Gastroesophageal sphincter (tissue), 4 donors: ENCODE results near the gene CGNL1. TPM values are rescaled to one million over a fixed set of nuclear protein-coding genes. Genes with fewer than 3 reads are reported as not detected.

Experiments
- ATAC-seq: fragments of 150-250 bp; one replicate; pipeline ENCODE4 v1.9.1; 2016; ENCODE audit warnings: mild to moderate bottlenecking, moderate library complexity
- H3K27ac ChIP-seq, 4 donors: fragments of 200-600 bp; sonication (generic) in 3 of 4; 1 replicate in 3 of 4; 2 replicates in 1 of 4; pipeline ENCODE4 v1.5.1; 2016 to 2019
- H3K27me3 ChIP-seq: fragments of 200-600 bp; sonication (generic); one replicate; pipeline ENCODE4 v1.5.1; 2019
- H3K36me3 ChIP-seq, 2 donors: fragments of 200-600 bp; sonication (generic); one replicate each; pipeline ENCODE4 v1.5.1; 2019; ENCODE audit warnings: control low read depth in 1 of 2
- H3K4me1 ChIP-seq, 3 donors: fragments of 200-600 bp; sonication (generic); 1 replicate in 2 of 3; 2 replicates in 1 of 3; pipeline ENCODE4 v1.5.1; 2016 to 2019; ENCODE audit warnings: control low read depth in 2 of 3
- H3K4me3 ChIP-seq, 2 donors: fragments of 200-600 bp; sonication (generic); one replicate each; pipeline ENCODE4 v1.5.1; 2019; ENCODE audit warnings: mild to moderate bottlenecking in 1 of 2, moderate library complexity in 1 of 2
- H3K9me3 ChIP-seq, 3 donors: fragments of 200-600 bp; sonication (generic); one replicate each; pipeline ENCODE4 v1.5.1; 2017 to 2019; ENCODE audit warnings: control low read depth in 2 of 3
- CTCF ChIP-seq, 4 experiments: fragments of 200-600 bp in 2 of 4; fragments of 450-650 bp in 2 of 4; sonication (generic) in 1 of 4; IDR thresholded peaks; one replicate each; pipeline ENCODE4 v1.5.1; 2017 to 2019; ENCODE audit warnings: antibody characterized with exemption in 4 of 4, mild to moderate bottlenecking in 2 of 4, moderate library complexity in 2 of 4
- EP300 ChIP-seq: sonication (generic); formaldehyde crosslinking; IDR thresholded peaks from one replicate; pipeline ENCODE4 v1.6.1; 2017; ENCODE audit warnings: antibody characterized with exemption, mild to moderate bottlenecking
- POLR2A ChIP-seq, 2 donors: fragments of 450-650 bp; IDR thresholded peaks; one replicate each; pipeline ENCODE4 v1.6.1; 2017; ENCODE audit warnings: antibody characterized with exemption in 2 of 2, mild to moderate bottlenecking in 2 of 2, moderate library complexity in 1 of 2
- POLR2AphosphoS5 ChIP-seq: sonication (generic); formaldehyde crosslinking; IDR thresholded peaks from one replicate; pipeline ENCODE4 v1.6.1; 2017; ENCODE audit warnings: antibody characterized with exemption
- WGBS, 2 donors: methylation state at CpG; one replicate each; pipeline ENCODE4 v1.1.5; 2018; ENCODE audit warnings: low coverage in 1 of 2; 5-methylcytosine and 5-hydroxymethylcytosine counted together
- total RNA-seq, 4 donors: library from RNA; depleted of rRNA; stranded (reverse); fragments of >200 nt; gene quantifications; one replicate each; pipeline ENCODE4 v1.1.0, GENCODE V29; 2016

CGNL1 gene
- total RNA-seq, 4 donors from 2014 or later = 8.5 to 36.4 (median 16.7) TPM

GRCh38 chr15:57377478-57377847 is 1.2 kb downstream of the CGNL1 start:
- ATAC-seq = no peak
- no peaks in the 10 kb centered on the region for H3K36me3 ChIP-seq
- peaks cover 0 to 55% (median 0%) of the 10 kb centered on the region in 3 donors for H3K4me1 ChIP-seq
- 44 to 60% methylated on average over 2 to 4 of the region's 4 CpGs for WGBS, 2 donors
- H3K27ac ChIP-seq = peak overlapping the region in 1 of 4 donors; percentile 70
- H3K27me3 ChIP-seq = peaks cover 8% of the 10 kb centered on the region
- peak overlapping the region; percentile 65 to 83 for H3K4me3 ChIP-seq
- no peaks in the 10 kb centered on the region for H3K9me3 ChIP-seq
- TF ChIP-seq POLR2AphosphoS5 (no peak), CTCF (IDR thresholded peaks at IDR 0.05) (no peak)

GRCh38 chr15:57379487-57379886 is 3.2 kb downstream of the CGNL1 start:
- TF ChIP-seq EP300 (no peak), CTCF (IDR thresholded peaks at IDR 0.05) (no peak)
- Histone ChIP-seq H3K4me3 (no peak overlapping the region), H3K27ac (no peak overlapping the region), H3K36me3 (no peaks in the 10 kb centered on the region), H3K9me3 (no peaks in the 10 kb centered on the region), H3K4me1 (peaks cover 0 to 75% (median 3%) of the 10 kb centered on the region in 3 donors), H3K27me3 (peaks cover 8% of the 10 kb centered on the region)
- ATAC-seq = no peak
- WGBS, 2 donors = 48 to 77% methylated on average over 2 to 3 of the region's 3 CpGs

- no peak overlapping the region for H3K4me3 ChIP-seq
- H3K4me1 ChIP-seq = peaks cover 0 to 88% (median 3%) of the 10 kb centered on the region in 3 donors
- TF ChIP-seq POLR2A (IDR thresholded peaks at IDR 0.05) (no peak), CTCF (IDR thresholded peaks at IDR 0.05) (no peak), EP300 (no peak), POLR2AphosphoS5 (no peak)
- no peak for ATAC-seq
- no peaks in the 10 kb centered on the region for H3K9me3 ChIP-seq
- WGBS, 2 donors = 100% methylated on average over 2 of the region's 2 CpGs; no CpG with 5 or more reads in 1 of the 2 donors
- peaks cover 8% of the 10 kb centered on the region for H3K27me3 ChIP-seq
- no peaks in the 10 kb centered on the region for H3K36me3 ChIP-seq
- peak overlapping the region in 1 of 4 donors; percentile 76 for H3K27ac ChIP-seq
Observed at GRCh38 chr15:57380854-57381253, 4.5 kb downstream of the CGNL1 start.

- no peak for TF ChIP-seq EP300
- TF ChIP-seq POLR2A (IDR thresholded peaks at IDR 0.05) = no peak
- TF ChIP-seq CTCF (IDR thresholded peaks at IDR 0.05) = no peak
- TF ChIP-seq POLR2AphosphoS5 = peak; percentile 18
- Histone ChIP-seq H3K9me3 (no peaks in the 10 kb centered on the region), H3K36me3 (no peaks in the 10 kb centered on the region), H3K4me3 (no peak overlapping the region), H3K27ac (peak overlapping the region; percentile 30 to 76 (median 64)), H3K4me1 (peaks cover 0 to 93% (median 3%) of the 10 kb centered on the region in 3 donors), H3K27me3 (peaks cover 3% of the 10 kb centered on the region)
- WGBS, 2 donors = 20 to 30% methylated on average over 7 of the region's 7 CpGs
- ATAC-seq = peak; percentile 34
Observed at GRCh38 chr15:57382215-57382614, 5.9 kb downstream of the CGNL1 start.

- 33% methylated on average over 1 of the region's 1 CpG for WGBS, 2 donors
- ATAC-seq = no peak
- TF ChIP-seq POLR2AphosphoS5 (no peak), POLR2A (IDR thresholded peaks at IDR 0.05) (no peak), CTCF (IDR thresholded peaks at IDR 0.05) (no peak), EP300 (no peak)
Observed at GRCh38 chr15:57382969-57383368, 6.7 kb downstream of the CGNL1 start.

More at GRCh38 chr15:57382969-57383368, 6.7 kb downstream of the CGNL1 start:
- Histone ChIP-seq H3K36me3 (no peaks in the 10 kb centered on the region), H3K4me3 (no peak overlapping the region), H3K9me3 (no peaks in the 10 kb centered on the region), H3K27ac (peak overlapping the region; percentile 30 to 76 (median 64)), H3K4me1 (peaks cover 3 to 93% (median 5%) of the 10 kb centered on the region in 3 donors), H3K27me3 (peaks cover 3% of the 10 kb centered on the region)
